Glutamatergic neuron (in vitro differentiated cells): ENCODE measurements around the gene HES7. TPM values are rescaled to one million over a fixed set of nuclear protein-coding genes. Genes with fewer than 3 reads are reported as not detected.

Experiments
- DNase-seq: peaks from one replicate; pipeline ENCODE4 v3.0.0; 2022
- H3K27ac Mint-ChIP-seq: one replicate; pipeline ENCODE4 v1.8.0; 2020; ENCODE audit warnings: mild to moderate bottlenecking, mixed read lengths, inconsistent platforms; ENCODE audit not compliant: unreplicated experiment
- H3K27me3 Mint-ChIP-seq: one replicate; pipeline ENCODE4 v1.8.0; 2020; ENCODE audit warnings: mild to moderate bottlenecking, moderate library complexity, mixed read lengths, inconsistent platforms; ENCODE audit not compliant: unreplicated experiment
- H3K36me3 Mint-ChIP-seq: one replicate; pipeline ENCODE4 v1.8.0; 2020; ENCODE audit warnings: mild to moderate bottlenecking, mixed read lengths, inconsistent platforms; ENCODE audit not compliant: unreplicated experiment
- H3K4me1 Mint-ChIP-seq: one replicate; pipeline ENCODE4 v1.8.0; 2020; ENCODE audit warnings: mild to moderate bottlenecking, low read depth, mixed read lengths, inconsistent platforms; ENCODE audit not compliant: unreplicated experiment
- H3K4me3 Mint-ChIP-seq: one replicate; pipeline ENCODE4 v1.8.0; 2020; ENCODE audit warnings: mild to moderate bottlenecking, mixed read lengths, inconsistent platforms; ENCODE audit not compliant: unreplicated experiment
- H3K9me3 Mint-ChIP-seq: one replicate; pipeline ENCODE4 v1.8.0; 2020; ENCODE audit warnings: mild to moderate bottlenecking, moderate library complexity, mixed read lengths, inconsistent platforms; ENCODE audit not compliant: unreplicated experiment
- total RNA-seq: library from RNA; stranded (reverse); fragmentation: NEBNext Ultra II Directional; extraction: Animal tissue kit (Norgen Biotek cat#: 25700); gene quantifications from one replicate; pipeline ENCODE4 v1.2.1, GENCODE V29; 2021; ENCODE audit not compliant: unreplicated experiment
- TF ChIP-seq, protein P1 (sequence below): fragments of 200-600 bp; sonication (generic); IDR thresholded peaks from one replicate; pipeline ENCODE4 v1.5.0; 2021; ENCODE audit not compliant: partially characterized antibody, unreplicated experiment

HES7 gene
- total RNA-seq, 1 donor from 2014 or later = 2.2 TPM

DNA sequence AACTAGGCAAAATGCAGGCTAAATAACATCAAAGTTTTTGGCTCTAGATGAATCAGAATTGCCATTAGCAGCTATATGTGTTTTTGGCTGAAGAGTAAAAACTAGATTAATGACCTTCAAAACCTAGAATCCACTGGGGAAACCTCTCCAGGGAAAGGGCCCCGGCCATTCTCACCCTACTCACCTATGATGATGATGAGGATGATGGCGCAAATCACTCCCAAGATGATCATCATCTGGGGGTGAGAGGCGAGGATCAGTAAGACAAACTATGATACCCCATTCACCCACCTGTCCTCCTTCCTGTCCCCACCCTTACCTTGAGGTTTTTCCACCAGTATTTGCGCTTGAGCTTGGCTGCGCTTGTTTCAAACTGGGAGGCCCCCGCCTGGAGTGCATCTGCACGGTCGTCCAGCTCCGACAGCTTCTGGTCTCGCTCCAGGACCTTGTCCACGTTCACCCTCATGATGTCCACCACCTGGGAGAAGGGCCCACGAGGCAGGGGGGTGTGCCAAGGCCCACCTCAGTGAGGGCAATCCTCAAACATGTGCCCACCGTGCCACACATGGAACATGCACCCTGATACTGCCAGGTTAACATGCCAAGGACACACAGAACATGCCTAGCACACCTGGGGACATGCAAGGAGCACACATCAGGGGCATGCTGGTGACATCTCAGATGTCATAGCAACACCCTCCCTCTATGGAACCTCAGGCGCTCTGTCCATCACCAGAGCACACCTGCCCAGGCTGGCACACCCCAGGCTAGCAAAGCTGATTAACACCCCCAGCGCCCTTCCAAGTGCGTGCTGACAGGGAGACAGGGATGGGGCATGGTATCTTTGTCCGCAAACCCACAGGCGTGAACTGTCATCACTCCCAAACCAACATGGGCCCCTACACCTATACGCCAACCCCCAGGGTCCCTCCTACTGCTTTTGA lies 37.7 kb upstream of the HES7 start:
- H3K36me3 Mint-ChIP-seq = no peaks in the 10 kb centered on the region
- peak overlapping the region; percentile 64 for H3K27ac Mint-ChIP-seq
- peaks cover 28% of the 10 kb centered on the region for H3K4me1 Mint-ChIP-seq
- TF ChIP-seq, protein P1, sequence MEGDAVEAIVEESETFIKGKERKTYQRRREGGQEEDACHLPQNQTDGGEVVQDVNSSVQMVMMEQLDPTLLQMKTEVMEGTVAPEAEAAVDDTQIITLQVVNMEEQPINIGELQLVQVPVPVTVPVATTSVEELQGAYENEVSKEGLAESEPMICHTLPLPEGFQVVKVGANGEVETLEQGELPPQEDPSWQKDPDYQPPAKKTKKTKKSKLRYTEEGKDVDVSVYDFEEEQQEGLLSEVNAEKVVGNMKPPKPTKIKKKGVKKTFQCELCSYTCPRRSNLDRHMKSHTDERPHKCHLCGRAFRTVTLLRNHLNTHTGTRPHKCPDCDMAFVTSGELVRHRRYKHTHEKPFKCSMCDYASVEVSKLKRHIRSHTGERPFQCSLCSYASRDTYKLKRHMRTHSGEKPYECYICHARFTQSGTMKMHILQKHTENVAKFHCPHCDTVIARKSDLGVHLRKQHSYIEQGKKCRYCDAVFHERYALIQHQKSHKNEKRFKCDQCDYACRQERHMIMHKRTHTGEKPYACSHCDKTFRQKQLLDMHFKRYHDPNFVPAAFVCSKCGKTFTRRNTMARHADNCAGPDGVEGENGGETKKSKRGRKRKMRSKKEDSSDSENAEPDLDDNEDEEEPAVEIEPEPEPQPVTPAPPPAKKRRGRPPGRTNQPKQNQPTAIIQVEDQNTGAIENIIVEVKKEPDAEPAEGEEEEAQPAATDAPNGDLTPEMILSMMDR = no peak
- peaks cover 6% of the 10 kb centered on the region for H3K27me3 Mint-ChIP-seq
- H3K9me3 Mint-ChIP-seq = peaks cover 10% of the 10 kb centered on the region
- DNase-seq = no peak
- peak overlapping the region; percentile 83 for H3K4me3 Mint-ChIP-seq

DNA sequence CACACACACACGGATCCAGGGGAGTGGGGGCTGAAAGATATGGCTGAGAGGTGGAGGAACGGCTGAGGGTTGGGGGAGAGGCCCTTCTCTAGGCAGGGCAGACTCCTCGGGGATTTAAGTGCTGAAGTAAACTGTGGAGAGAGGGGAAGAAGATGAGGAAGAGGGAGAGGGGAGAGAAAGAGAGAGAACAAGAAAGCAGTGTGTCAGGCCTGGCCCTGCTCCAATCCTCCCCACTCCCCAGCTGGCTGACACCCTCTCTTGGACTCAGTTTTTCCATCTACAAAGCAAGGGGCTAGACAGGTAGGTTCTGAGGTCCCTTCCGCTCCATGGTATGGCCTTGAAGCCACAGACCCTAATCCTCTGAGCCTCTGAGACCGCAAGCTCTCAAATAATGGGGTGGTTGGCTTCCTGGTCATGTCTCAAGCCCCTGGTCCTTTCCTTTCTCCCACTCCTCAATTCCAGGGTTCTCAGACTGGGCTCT lies 36.9 kb upstream of the HES7 start:
- peak overlapping the region; percentile 83 for H3K4me3 Mint-ChIP-seq
- no peaks in the 10 kb centered on the region for H3K36me3 Mint-ChIP-seq
- DNase-seq = no peak
- H3K27ac Mint-ChIP-seq = no peak overlapping the region
- TF ChIP-seq, protein P1 = no peak
- H3K27me3 Mint-ChIP-seq = peaks cover 6% of the 10 kb centered on the region
- H3K9me3 Mint-ChIP-seq = peaks cover 10% of the 10 kb centered on the region
- peaks cover 28% of the 10 kb centered on the region for H3K4me1 Mint-ChIP-seq

DNA sequence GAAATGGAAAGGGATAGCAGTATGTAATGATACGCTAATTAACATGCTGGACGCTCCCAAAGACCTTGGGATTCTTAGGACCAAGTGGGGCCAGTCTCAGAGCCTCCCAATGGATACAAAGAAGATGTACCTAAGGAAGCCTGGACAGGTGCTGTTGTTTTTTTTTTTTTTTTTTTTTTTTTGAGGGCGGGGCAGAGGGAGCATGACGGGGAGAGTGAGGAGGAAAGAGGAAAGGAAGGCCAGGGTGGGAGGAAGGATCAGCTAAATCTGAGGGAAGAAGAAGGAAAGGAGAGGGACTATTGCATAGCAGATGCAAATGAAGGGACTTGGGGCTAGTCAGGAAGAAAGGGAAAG lies 36.3 kb upstream of the HES7 start:
- TF ChIP-seq, protein P1 = no peak
- Mint-ChIP-seq H3K36me3 (no peaks in the 10 kb centered on the region), H3K27me3 (peaks cover 9% of the 10 kb centered on the region), H3K27ac (peak overlapping the region; percentile 82), H3K4me1 (peaks cover 32% of the 10 kb centered on the region), H3K4me3 (peak overlapping the region; percentile 55), H3K9me3 (peaks cover 10% of the 10 kb centered on the region)
- DNase-seq = no peak

DNA sequence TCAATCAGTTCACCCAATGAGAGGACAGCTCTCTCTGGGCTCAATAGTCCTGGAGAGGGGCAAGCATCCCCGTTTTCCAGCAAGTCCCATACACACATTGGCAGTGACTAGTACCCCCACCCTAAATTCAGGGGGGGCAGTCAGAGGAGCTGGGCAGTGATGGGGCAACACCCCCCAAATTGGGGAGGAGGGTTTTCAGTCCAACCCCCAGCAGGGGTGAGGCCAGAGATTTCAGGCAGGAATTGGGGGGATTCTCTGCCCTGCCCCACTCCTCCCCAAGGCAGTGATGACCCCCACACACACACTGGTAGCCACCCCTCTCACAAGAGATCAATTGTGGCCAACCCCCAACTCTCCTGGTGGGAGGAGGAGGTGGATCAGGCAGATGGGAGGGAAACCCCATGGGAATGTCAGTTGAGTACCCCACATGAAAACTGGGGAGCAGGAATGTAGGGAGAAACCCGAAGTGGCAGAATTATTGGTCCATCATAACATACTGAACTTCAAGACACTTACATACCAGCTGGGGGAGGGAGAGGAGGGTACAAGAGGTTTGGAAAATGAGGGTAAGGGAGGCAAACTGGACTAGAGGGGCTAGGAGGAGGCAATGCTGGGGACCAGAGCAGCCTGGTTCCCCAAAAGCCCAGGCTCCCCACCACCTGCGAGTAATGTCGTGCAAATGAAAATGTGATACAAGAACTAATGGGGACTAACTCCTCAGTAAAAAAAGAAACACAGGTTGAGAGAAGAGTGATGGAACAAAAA lies 35.7 kb upstream of the HES7 start:
- TF ChIP-seq, protein P1 = no peak
- Mint-ChIP-seq H3K36me3 (no peaks in the 10 kb centered on the region), H3K27ac (peak overlapping the region; percentile 82), H3K27me3 (peaks cover 9% of the 10 kb centered on the region), H3K4me1 (peaks cover 30% of the 10 kb centered on the region), H3K9me3 (peaks cover 10% of the 10 kb centered on the region), H3K4me3 (no peak overlapping the region)
- DNase-seq = no peak

DNA sequence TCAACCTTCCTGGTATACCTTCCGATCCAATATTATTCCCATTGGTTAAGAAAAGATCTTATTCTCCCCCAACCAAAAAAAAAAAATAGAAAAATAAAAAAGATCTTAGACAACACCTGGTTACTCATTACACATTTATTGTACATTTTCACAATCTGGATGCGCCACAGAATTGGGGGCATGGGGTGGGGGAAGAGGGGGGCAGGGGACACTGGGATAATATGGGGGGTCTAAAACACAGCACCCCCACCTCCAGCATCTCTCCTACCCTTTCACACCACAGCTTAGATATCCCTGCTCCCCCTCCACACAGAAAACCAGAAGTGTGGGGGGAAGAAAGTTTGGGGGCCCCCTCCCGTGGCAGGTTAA lies 35.1 kb upstream of the HES7 start:
- TF ChIP-seq, protein P1 = no peak
- Mint-ChIP-seq H3K4me3 (no peak overlapping the region), H3K27me3 (peaks cover 9% of the 10 kb centered on the region), H3K4me1 (peaks cover 28% of the 10 kb centered on the region), H3K36me3 (no peaks in the 10 kb centered on the region), H3K9me3 (peaks cover 10% of the 10 kb centered on the region), H3K27ac (no peak overlapping the region)
- DNase-seq = no peak
